H9 (cell line): ENCODE results near the gene GRWD1. TPM values are rescaled to one million over a fixed set of nuclear protein-coding genes. Genes with fewer than 3 reads are reported as not detected.

Experiments
- DNase-seq: peaks from one replicate; pipeline ENCODE4 v3.0.0-alpha.2; 2017
- H2AFZ ChIP-seq: one replicate; pipeline ENCODE4 v1.6.1; 2013; ENCODE audit warnings: mild to moderate bottlenecking, low read length, control low read depth, moderate library complexity
- H2AK5ac ChIP-seq: 2 replicates; pipeline ENCODE4 v1.6.1; 2013; ENCODE audit warnings: low read length, control low read depth, mixed read lengths; ENCODE audit not compliant: insufficient read length
- H2BK120ac ChIP-seq: one replicate; pipeline ENCODE4 v1.6.1; 2013; ENCODE audit warnings: low read depth, mild to moderate bottlenecking, low read length, control low read depth, inconsistent platforms; ENCODE audit not compliant: poor library complexity, severe bottlenecking
- H2BK12ac ChIP-seq: 2 replicates; pipeline ENCODE4 v1.6.1; 2013; ENCODE audit warnings: low read length, control low read depth, mixed read lengths, low read depth; ENCODE audit not compliant: insufficient read length
- H2BK15ac ChIP-seq: 2 replicates; pipeline ENCODE4 v1.6.1; 2013; ENCODE audit warnings: low read depth, low read length, control low read depth
- H2BK20ac ChIP-seq: one replicate; pipeline ENCODE4 v1.6.1; 2013; ENCODE audit warnings: low read depth, mild to moderate bottlenecking, low read length, control low read depth, inconsistent platforms; ENCODE audit not compliant: poor library complexity, severe bottlenecking
- H2BK5ac ChIP-seq: 2 replicates; pipeline ENCODE4 v1.6.1; 2013; ENCODE audit warnings: low read length, control low read depth, mixed read lengths; ENCODE audit not compliant: insufficient read length
- H3K14ac ChIP-seq: 2 replicates; pipeline ENCODE4 v1.6.1; 2013; ENCODE audit warnings: low read length, control low read depth; ENCODE audit not compliant: insufficient read depth
- H3K18ac ChIP-seq: 2 replicates; pipeline ENCODE4 v1.6.1; 2013; ENCODE audit warnings: low read depth, mild to moderate bottlenecking, mixed read lengths, low read length, control low read depth; ENCODE audit not compliant: insufficient read length
- H3K23ac ChIP-seq: 2 replicates; pipeline ENCODE4 v1.6.1; 2013; ENCODE audit warnings: low read length, control low read depth, mixed read lengths, low read depth; ENCODE audit not compliant: insufficient read length
- H3K23me2 ChIP-seq: 2 replicates; pipeline ENCODE4 v1.6.1; 2013; ENCODE audit warnings: low read depth, mild to moderate bottlenecking, mixed read lengths, low read length, control low read depth; ENCODE audit not compliant: insufficient read length, poor library complexity, severe bottlenecking
- H3K27ac ChIP-seq: 2 replicates; pipeline ENCODE4 v1.5.1; 2013; ENCODE audit warnings: low read length, control low read depth, mixed read lengths, low read depth; ENCODE audit not compliant: insufficient read length
- H3K27me3 ChIP-seq: 2 replicates; pipeline ENCODE4 v1.6.1; 2013; ENCODE audit warnings: low read length, control low read depth, inconsistent platforms; ENCODE audit not compliant: insufficient read depth
- H3K4ac ChIP-seq: 2 replicates; pipeline ENCODE4 v1.6.1; 2013; ENCODE audit warnings: low read depth, mild to moderate bottlenecking, control low read depth, inconsistent platforms, low read length, moderate library complexity
- H3K4me1 ChIP-seq: 2 replicates; pipeline ENCODE4 v1.6.1; 2013; ENCODE audit warnings: low read length, control low read depth, inconsistent platforms; ENCODE audit not compliant: insufficient read depth
- H3K4me2 ChIP-seq: 2 replicates; pipeline ENCODE4 v1.6.1; 2013; ENCODE audit warnings: low read length, control low read depth, mixed read lengths; ENCODE audit not compliant: insufficient read length, insufficient read depth
- H3K56ac ChIP-seq: 2 replicates; pipeline ENCODE4 v1.6.1; 2013; ENCODE audit warnings: low read depth, mild to moderate bottlenecking, mixed read lengths, low read length, control low read depth; ENCODE audit not compliant: insufficient read length
- H3K79me1 ChIP-seq: 2 replicates; pipeline ENCODE4 v1.6.1; 2013; ENCODE audit warnings: low read depth, mild to moderate bottlenecking, moderate library complexity, low read length, control low read depth, inconsistent platforms; ENCODE audit not compliant: insufficient read depth, poor library complexity, severe bottlenecking
- H3K79me2 ChIP-seq: 2 replicates; pipeline ENCODE4 v1.6.1; 2013; ENCODE audit warnings: low read length, control low read depth, inconsistent platforms; ENCODE audit not compliant: insufficient read depth
- H3K9ac ChIP-seq: 2 replicates; pipeline ENCODE4 v1.6.1; 2013; ENCODE audit warnings: low read length, control low read depth, mixed read lengths; ENCODE audit not compliant: insufficient read length; ENCODE audit errors: extremely low read depth
- H3K9me3 ChIP-seq: one replicate; pipeline ENCODE4 v1.6.1; 2013; ENCODE audit warnings: low read depth, low read length, inconsistent platforms; ENCODE audit not compliant: control insufficient read depth
- H3T11ph ChIP-seq: one replicate; pipeline ENCODE4 v1.6.1; 2013; ENCODE audit warnings: mild to moderate bottlenecking, low read length, control low read depth, inconsistent platforms
- H4K20me1 ChIP-seq: one replicate; pipeline ENCODE4 v1.6.1; 2013; ENCODE audit not compliant: control insufficient read depth, insufficient read length, insufficient read depth
- H4K5ac ChIP-seq: 2 replicates; pipeline ENCODE4 v1.6.1; 2013; ENCODE audit warnings: low read depth, mild to moderate bottlenecking, mixed read lengths, low read length, control low read depth; ENCODE audit not compliant: insufficient read length
- H4K8ac ChIP-seq: replicated peaks from 2 replicates; pipeline ENCODE4 v1.6.1; 2013; ENCODE audit warnings: low read length, control low read depth, mixed read lengths, low read depth; ENCODE audit not compliant: insufficient read length
- H4K91ac ChIP-seq: 2 replicates; pipeline ENCODE4 v1.6.1; 2013; ENCODE audit warnings: low read depth, mild to moderate bottlenecking, moderate library complexity, mixed read lengths, low read length, control low read depth; ENCODE audit not compliant: insufficient read length
- H3K27ac Mint-ChIP-seq, 3 experiments: 2 replicates in 2 of 3; 3 replicates in 1 of 3; pipeline ENCODE4 v1.8.0; 2020 to 2021; ENCODE audit warnings: mixed read lengths in 3 of 3, mild to moderate bottlenecking in 1 of 3, moderate library complexity in 1 of 3
- H3K27me3 Mint-ChIP-seq: 2 replicates; pipeline ENCODE4 v1.8.0; 2021; ENCODE audit warnings: low read depth, mild to moderate bottlenecking, moderate library complexity, mixed read lengths
- H3K36me3 Mint-ChIP-seq, 3 experiments: 2 replicates in 2 of 3; 3 replicates in 1 of 3; pipeline ENCODE4 v1.8.0; 2020 to 2021; ENCODE audit warnings: low read depth in 3 of 3, mixed read lengths in 3 of 3; ENCODE audit not compliant: insufficient read depth in 1 of 3
- H3K4me1 Mint-ChIP-seq, 2 experiments: 2 replicates each; pipeline ENCODE4 v1.8.0; 2020; ENCODE audit warnings: mixed read lengths in 2 of 2
- H3K4me3 Mint-ChIP-seq, 2 experiments: 2 replicates in 1 of 2; 3 replicates in 1 of 2; pipeline ENCODE4 v1.8.0; 2020 to 2021; ENCODE audit warnings: mild to moderate bottlenecking in 2 of 2, mixed read lengths in 2 of 2, moderate library complexity in 1 of 2
- H3K9me3 Mint-ChIP-seq, 2 experiments: 2 replicates in 1 of 2; 3 replicates in 1 of 2; pipeline ENCODE4 v1.8.0; 2020; ENCODE audit warnings: mild to moderate bottlenecking in 2 of 2, mixed read lengths in 2 of 2, moderate library complexity in 1 of 2
- WGBS: extraction: QIAGEN DNeasy Blood & Tissue Kit; methylation state at CpG from one replicate; pipeline ENCODE4 v1.1.7; 2013; ENCODE audit warnings: missing lambda C conversion rate, low lambda C conversion rate, mixed read lengths; ENCODE audit not compliant: insufficient read length; ENCODE audit errors: extremely low coverage; 5-methylcytosine and 5-hydroxymethylcytosine counted together
- total RNA-seq: library from RNA; stranded (reverse); gene quantifications from 2 replicates; pipeline ENCODE4 v1.2.1, GENCODE V29; 2021
- TF ChIP-seq, protein P1 (sequence below): fragments of 200-600 bp; sonication (generic); conservative IDR thresholded peaks from 3 replicates; pipeline ENCODE4 v1.8.0; 2021; ENCODE audit warnings: antibody characterized with exemption, mild to moderate bottlenecking

GRWD1 gene
- total RNA-seq, 1 experiment from 2014 or later: 92.0 TPM

DNA sequence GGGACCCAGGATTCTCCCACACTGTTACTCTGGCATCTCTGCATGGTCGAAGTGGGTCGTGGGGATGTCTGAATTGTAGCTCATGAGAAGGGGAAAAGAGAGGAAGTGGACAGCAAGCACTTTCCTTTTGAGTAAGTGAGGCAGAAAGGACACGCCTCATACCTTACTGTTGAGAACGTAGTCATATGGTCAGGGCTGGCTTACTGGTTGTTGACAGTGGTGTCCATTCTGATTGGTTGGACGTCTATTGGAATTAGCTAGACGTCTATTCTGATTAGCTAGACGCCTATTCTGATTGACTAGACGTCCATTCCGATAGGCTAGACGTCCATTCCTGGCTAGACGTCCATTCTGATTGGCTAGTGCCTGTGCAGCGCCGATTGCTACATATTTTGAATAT lies 39.9 kb upstream of the GRWD1 start:
- H3K56ac ChIP-seq: no peak overlapping the region
- H3K4me1 ChIP-seq: peaks cover 10% of the 10 kb centered on the region; the same call in 1 of the 2 replicates
- no peaks in the 10 kb centered on the region for H3K27me3 Mint-ChIP-seq
- H2BK5ac ChIP-seq: no peak overlapping the region
- H4K20me1 ChIP-seq: no peaks in the 10 kb centered on the region
- no peak overlapping the region for H2AK5ac ChIP-seq
- peaks cover 6% of the 10 kb centered on the region for H3K79me1 ChIP-seq
- no peak overlapping the region for H4K8ac ChIP-seq
- H3K23me2 ChIP-seq: no peaks in the 10 kb centered on the region
- TF ChIP-seq, protein P1, sequence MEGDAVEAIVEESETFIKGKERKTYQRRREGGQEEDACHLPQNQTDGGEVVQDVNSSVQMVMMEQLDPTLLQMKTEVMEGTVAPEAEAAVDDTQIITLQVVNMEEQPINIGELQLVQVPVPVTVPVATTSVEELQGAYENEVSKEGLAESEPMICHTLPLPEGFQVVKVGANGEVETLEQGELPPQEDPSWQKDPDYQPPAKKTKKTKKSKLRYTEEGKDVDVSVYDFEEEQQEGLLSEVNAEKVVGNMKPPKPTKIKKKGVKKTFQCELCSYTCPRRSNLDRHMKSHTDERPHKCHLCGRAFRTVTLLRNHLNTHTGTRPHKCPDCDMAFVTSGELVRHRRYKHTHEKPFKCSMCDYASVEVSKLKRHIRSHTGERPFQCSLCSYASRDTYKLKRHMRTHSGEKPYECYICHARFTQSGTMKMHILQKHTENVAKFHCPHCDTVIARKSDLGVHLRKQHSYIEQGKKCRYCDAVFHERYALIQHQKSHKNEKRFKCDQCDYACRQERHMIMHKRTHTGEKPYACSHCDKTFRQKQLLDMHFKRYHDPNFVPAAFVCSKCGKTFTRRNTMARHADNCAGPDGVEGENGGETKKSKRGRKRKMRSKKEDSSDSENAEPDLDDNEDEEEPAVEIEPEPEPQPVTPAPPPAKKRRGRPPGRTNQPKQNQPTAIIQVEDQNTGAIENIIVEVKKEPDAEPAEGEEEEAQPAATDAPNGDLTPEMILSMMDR: no peak
- H2AFZ ChIP-seq: no peak overlapping the region
- H3K9me3 Mint-ChIP-seq: peaks cover 2% of the 10 kb centered on the region in 2 experiments; a peak in 1 of 5 replicates
- no peak overlapping the region for H3K9ac ChIP-seq
- no peak overlapping the region for H3K4ac ChIP-seq
- H3K9me3 ChIP-seq: no peaks in the 10 kb centered on the region
- H2BK15ac ChIP-seq: no peak overlapping the region
- no peak overlapping the region for H2BK120ac ChIP-seq
- no peak overlapping the region for H3K18ac ChIP-seq
- no peak overlapping the region for H4K5ac ChIP-seq
- H3K27me3 ChIP-seq: no peaks in the 10 kb centered on the region
- H3K27ac Mint-ChIP-seq: no peak overlapping the region
- H2BK20ac ChIP-seq: no peak overlapping the region
- H3K36me3 Mint-ChIP-seq: peaks cover 0 to 8% (median 7%) of the 10 kb centered on the region in 3 experiments; a peak in 4 of 7 replicates
- no peak overlapping the region for H3T11ph ChIP-seq
- no peak for DNase-seq
- no peak overlapping the region for H3K14ac ChIP-seq
- no peak overlapping the region for H3K23ac ChIP-seq
- no peak overlapping the region for H3K27ac ChIP-seq
- no peak overlapping the region for H4K91ac ChIP-seq
- no peak overlapping the region for H3K4me3 Mint-ChIP-seq
- no CpG with 5 or more reads among the region's 13 CpGs for WGBS
- peaks cover 30 to 37% of the 10 kb centered on the region in 2 experiments for H3K4me1 Mint-ChIP-seq
- H3K79me2 ChIP-seq: peaks cover 11% of the 10 kb centered on the region; the same call in 1 of the 2 replicates
- no peak overlapping the region for H2BK12ac ChIP-seq
- no peak overlapping the region for H3K4me2 ChIP-seq
